MM.1S (cell line): Measurements from ENCODE around the gene RAB22A.

Source experiments
- CTCF ChIP-seq: fragments of 300-600 bp; sonication (generic); IDR thresholded peaks from 2 replicates; pipeline ENCODE4 v1.5.1; 2016; ENCODE audit warnings: antibody characterized with exemption, low read length, mixed read lengths
- EZH2 ChIP-seq: fragments of 300-600 bp; sonication (generic); optimal IDR thresholded peaks from 2 replicates; pipeline ENCODE3; 2017; ENCODE audit warnings: low read depth, mild to moderate bottlenecking, antibody characterized with exemption, low read length, mixed read lengths
- EZH2phosphoT487 ChIP-seq: fragments of 300-600 bp; sonication (generic); IDR thresholded peaks from 2 replicates; pipeline ENCODE4 v1.6.1; 2018; ENCODE audit warnings: antibody characterized with exemption, low read length

- TF ChIP-seq CTCF (no peak), EZH2 (no peak), EZH2phosphoT487 (no peak)
Measured at GRCh38 chr20:58392286-58392685, 82.8 kb downstream of the RAB22A start.
